ENCODE results near the gene FADS2. TPM values are rescaled to one million over a fixed set of nuclear protein-coding genes. Genes with fewer than 3 reads are reported as not detected.

FADS2 gene
- total RNA-seq, 2 experiments from 2014 or later: 0.08 to 0.33 TPM

DNA sequence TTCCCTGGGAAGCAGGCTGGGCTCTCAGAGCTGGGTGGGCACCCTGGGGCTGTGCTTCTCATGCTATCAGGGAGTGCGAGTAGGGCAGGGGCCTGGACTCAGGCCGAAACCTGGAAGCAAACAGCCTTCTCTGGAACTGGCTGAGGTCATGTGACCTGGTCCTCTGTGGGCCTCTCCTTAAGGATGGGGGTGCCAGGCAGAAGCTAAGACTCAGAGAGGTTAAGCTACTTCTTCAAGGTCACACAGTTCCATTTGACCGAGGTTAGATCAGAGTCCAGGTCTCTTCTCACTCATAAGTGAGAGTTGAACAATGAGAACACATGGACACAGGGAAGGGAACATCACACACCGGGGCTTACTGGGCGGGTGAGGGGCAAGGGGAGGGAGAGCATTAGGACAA lies 55.8 kb downstream of the FADS2 start:
- ChIA-PET POLR2A (no interaction called here), CTCF (no interaction called here)
- DNase-seq: no peak
- H3K4me3 Mint-ChIP-seq: no peak overlapping the region
- no peaks in the 10 kb centered on the region for H3K9me3 ChIP-seq (ENCODE audit: control insufficient read depth in 1 of 2, insufficient read depth in 1 of 2, low read length in 2 of 2)
- no peaks in the 10 kb centered on the region for H3K4me1 Mint-ChIP-seq (ENCODE audit: low read depth)
- H3K27ac ChIP-seq (ENCODE audit: low read depth in 1 of 2, low read length in 2 of 2): no peak overlapping the region
- no peaks in the 10 kb centered on the region for H3K36me3 Mint-ChIP-seq (ENCODE audit: low read depth)
- TF ChIP-seq CTCF (IDR thresholded peaks at IDR 0.05): no peak
- intact Hi-C loops (cut with DNase I, micrococcal nuclease): no loop called here
- H3K4me3 ChIP-seq (ENCODE audit: low read length): no peak overlapping the region
- peaks cover 0 to 3% of the 10 kb centered on the region in 2 experiments for H3K27me3 ChIP-seq (ENCODE audit: control insufficient read depth in 1 of 2, insufficient read depth in 2 of 2, low read length in 2 of 2)
- no peak for ATAC-seq (ENCODE audit: poor library complexity)
- no peaks in the 10 kb centered on the region for H3K36me3 ChIP-seq (ENCODE audit: insufficient read depth, low read length)
- no peaks in the 10 kb centered on the region for H3K9me3 Mint-ChIP-seq
- no peaks in the 10 kb centered on the region for H3K27me3 Mint-ChIP-seq
- H3K4me1 ChIP-seq (ENCODE audit: insufficient read depth, low read length): no peaks in the 10 kb centered on the region
- no peak overlapping the region for H3K27ac Mint-ChIP-seq

DNA sequence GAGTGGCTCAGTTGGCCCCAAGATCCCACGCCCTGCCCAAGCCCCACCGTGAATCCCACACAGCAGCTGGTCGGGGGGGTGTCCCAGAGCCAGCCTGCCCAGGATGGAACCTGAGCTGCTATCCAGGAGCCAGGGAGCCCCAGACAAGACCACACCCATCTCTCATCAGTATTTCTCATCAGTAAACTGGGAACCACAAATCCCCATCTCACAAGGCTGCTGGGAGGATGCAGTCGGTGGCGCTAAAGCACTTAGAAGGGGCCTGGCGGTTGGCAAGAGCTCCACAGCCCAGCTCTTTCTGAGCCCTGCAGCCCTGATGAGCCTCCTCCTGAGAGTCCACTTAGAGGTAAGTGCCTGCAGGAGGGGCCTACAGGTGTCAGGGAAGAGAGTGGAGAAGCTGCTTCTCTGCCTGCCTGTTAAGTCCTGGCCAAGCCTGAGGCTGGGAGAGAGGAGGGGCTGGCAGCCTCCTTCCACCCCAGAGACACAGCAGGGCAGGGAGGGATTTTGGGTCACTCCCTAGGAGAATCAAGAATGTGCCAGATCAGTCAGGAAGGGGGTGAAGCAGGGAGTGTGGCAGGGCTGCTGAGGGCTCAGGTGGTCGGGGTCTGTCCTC lies 57.2 kb downstream of the FADS2 start:
- H3K4me3 Mint-ChIP-seq: no peak overlapping the region
- Histone ChIP-seq H3K9me3 (ENCODE audit: control insufficient read depth in 1 of 2, insufficient read depth in 1 of 2, low read length in 2 of 2) (no peaks in the 10 kb centered on the region), H3K27ac (ENCODE audit: low read depth in 1 of 2, low read length in 2 of 2) (no peak overlapping the region), H3K27me3 (ENCODE audit: control insufficient read depth in 1 of 2, insufficient read depth in 2 of 2, low read length in 2 of 2) (peaks cover 0 to 3% of the 10 kb centered on the region in 2 experiments), H3K36me3 (ENCODE audit: insufficient read depth, low read length) (no peaks in the 10 kb centered on the region), H3K4me3 (ENCODE audit: low read length) (no peak overlapping the region), H3K4me1 (ENCODE audit: insufficient read depth, low read length) (peaks cover 5% of the 10 kb centered on the region)
- no peaks in the 10 kb centered on the region for H3K27me3 Mint-ChIP-seq
- no peaks in the 10 kb centered on the region for H3K36me3 Mint-ChIP-seq (ENCODE audit: low read depth)
- no peaks in the 10 kb centered on the region for H3K4me1 Mint-ChIP-seq (ENCODE audit: low read depth)
- intact Hi-C loops (cut with DNase I, micrococcal nuclease): no loop called here
- ATAC-seq (ENCODE audit: poor library complexity): no peak
- DNase-seq: no peak
- TF ChIP-seq CTCF (IDR thresholded peaks at IDR 0.05): no peak
- no peaks in the 10 kb centered on the region for H3K9me3 Mint-ChIP-seq
- ChIA-PET CTCF (interaction anchor here (1.4 kb wide), 1 partner anchor 197 kb away, joined by 3 read pairs; no protein-coding TSS in a partner anchor), POLR2A (no interaction called here)
- no peak overlapping the region for H3K27ac Mint-ChIP-seq

DNA sequence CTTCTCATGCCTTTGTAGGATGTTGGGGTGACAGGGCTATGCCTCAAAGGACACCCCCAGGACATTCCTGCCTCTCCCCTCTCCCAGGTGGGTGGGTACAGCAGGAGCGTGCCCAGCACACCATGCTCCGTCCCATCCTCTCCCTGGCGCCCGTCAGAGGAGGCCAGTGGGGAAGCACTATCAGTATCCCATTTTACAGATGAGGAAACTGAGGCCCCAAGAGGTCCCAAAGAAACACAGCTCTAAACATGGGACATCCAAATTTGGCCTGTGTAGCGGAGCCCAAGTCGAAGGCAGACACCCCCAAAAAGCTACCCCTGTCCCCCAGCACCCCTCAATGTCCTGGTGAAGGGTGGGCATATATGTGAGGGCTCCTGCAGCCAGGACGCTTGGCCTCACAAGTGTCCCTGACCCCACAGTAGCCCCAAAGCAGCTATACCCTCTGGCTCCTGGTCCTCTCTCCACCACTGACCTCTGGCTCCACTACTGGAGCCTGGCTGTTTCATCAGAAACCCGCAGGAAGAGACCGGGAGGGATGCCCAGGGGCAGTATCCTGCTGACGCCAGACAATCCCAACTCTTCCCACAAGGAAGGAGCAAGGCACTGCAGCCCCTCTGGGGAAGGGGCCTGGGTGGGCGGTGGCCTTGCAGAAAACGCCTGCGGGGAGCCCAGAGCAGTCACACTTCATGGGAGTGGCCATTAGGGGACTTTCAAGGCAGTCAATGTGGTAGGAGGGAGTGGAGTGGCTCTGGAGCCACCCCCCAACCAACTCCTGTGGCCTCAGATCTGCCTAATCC lies 57.9 kb downstream of the FADS2 start:
- H3K27ac ChIP-seq (ENCODE audit: low read depth in 1 of 2, low read length in 2 of 2): no peak overlapping the region
- TF ChIP-seq CTCF (IDR thresholded peaks at IDR 0.05): no peak
- POLR2A ChIA-PET: no interaction called here
- no peaks in the 10 kb centered on the region for H3K36me3 ChIP-seq (ENCODE audit: insufficient read depth, low read length)
- Mint-ChIP-seq H3K4me3 (no peak overlapping the region), H3K4me1 (ENCODE audit: low read depth) (peaks cover 3% of the 10 kb centered on the region), H3K27me3 (no peaks in the 10 kb centered on the region), H3K27ac (no peak overlapping the region), H3K36me3 (ENCODE audit: low read depth) (no peaks in the 10 kb centered on the region), H3K9me3 (no peaks in the 10 kb centered on the region)
- CTCF ChIA-PET: interaction anchor here (1.4 kb wide), 1 partner anchor 196 kb away, joined by 3 read pairs; no protein-coding TSS in a partner anchor
- no peaks in the 10 kb centered on the region for H3K9me3 ChIP-seq (ENCODE audit: control insufficient read depth in 1 of 2, insufficient read depth in 1 of 2, low read length in 2 of 2)
- H3K4me1 ChIP-seq (ENCODE audit: insufficient read depth, low read length): peaks cover 12% of the 10 kb centered on the region
- no peak for DNase-seq
- peaks cover 0 to 3% of the 10 kb centered on the region in 2 experiments for H3K27me3 ChIP-seq (ENCODE audit: control insufficient read depth in 1 of 2, insufficient read depth in 2 of 2, low read length in 2 of 2)
- H3K4me3 ChIP-seq (ENCODE audit: low read length): no peak overlapping the region
- no peak for ATAC-seq (ENCODE audit: poor library complexity)
- intact Hi-C loops (cut with DNase I, micrococcal nuclease): no loop called here

Measured in CD4-positive, alpha-beta T cell (primary cell).